Smooth muscle cell (in vitro differentiated cells): Measurements from ENCODE around the gene PABPN1. TPM values are rescaled to one million over a fixed set of nuclear protein-coding genes. Genes with fewer than 3 reads are reported as not detected.

ENCODE experiments used
- DNase-seq: peaks from one replicate; lab custom pipeline; 2025; ENCODE audit not compliant: unreplicated experiment; lab: John Stamatoyannopoulos, UW
- H2AFZ ChIP-seq: fragments of 200-600 bp; sonication (generic); 2 replicates; pipeline ENCODE4 v1.6.0; 2016; ENCODE audit warnings: antibody characterized with exemption, low read depth, mild to moderate bottlenecking
- H3F3A ChIP-seq: fragments of 200-600 bp; sonication (generic); 2 replicates; pipeline ENCODE4 v1.6.0; 2017; ENCODE audit warnings: antibody characterized with exemption, low read depth
- H3K27ac ChIP-seq: fragments of 200-600 bp; sonication (generic); 2 replicates; pipeline ENCODE4 v1.5.1; 2016; ENCODE audit warnings: low read depth, mild to moderate bottlenecking
- H3K27me3 ChIP-seq: fragments of 200-600 bp; sonication (generic); 2 replicates; pipeline ENCODE4 v1.6.1; 2016; ENCODE audit warnings: low read depth, mild to moderate bottlenecking
- H3K36me3 ChIP-seq: fragments of 200-600 bp; sonication (generic); 2 replicates; pipeline ENCODE4 v1.5.1; 2016; ENCODE audit warnings: low read depth
- H3K4me1 ChIP-seq: fragments of 200-600 bp; sonication (generic); 2 replicates; pipeline ENCODE4 v1.5.1; 2016; ENCODE audit warnings: low read depth
- H3K4me2 ChIP-seq: fragments of 200-600 bp; sonication (generic); 2 replicates; pipeline ENCODE4 v1.6.0; 2016; ENCODE audit warnings: mild to moderate bottlenecking
- H3K4me3 ChIP-seq: fragments of 200-600 bp; sonication (generic); 2 replicates; pipeline ENCODE4 v1.5.1; 2016; ENCODE audit warnings: mild to moderate bottlenecking
- H3K79me2 ChIP-seq: fragments of 200-600 bp; sonication (generic); 2 replicates; pipeline ENCODE4 v1.6.0; 2016; ENCODE audit warnings: low read depth, mild to moderate bottlenecking
- H3K9ac ChIP-seq: fragments of 200-600 bp; sonication (generic); 2 replicates; pipeline ENCODE4 v1.6.0; 2016; ENCODE audit warnings: low read depth
- H3K9me3 ChIP-seq: fragments of 200-600 bp; sonication (generic); replicated peaks from 2 replicates; pipeline ENCODE4 v1.5.1; 2016; ENCODE audit warnings: low read depth
- H4K20me1 ChIP-seq: fragments of 200-600 bp; sonication (generic); 2 replicates; pipeline ENCODE4 v1.6.0; 2016; ENCODE audit warnings: low read depth
- WGBS: methylation state at CpG from one replicate; pipeline ENCODE4 v1.1.7; 2016; ENCODE audit warnings: low lambda C conversion rate; 5-methylcytosine and 5-hydroxymethylcytosine counted together
- polyA plus RNA-seq: library from polyadenylated mRNA; unstranded; fragments of >200 nt; fragmentation: Nextera tagmentation; extraction: Ambion mirVana; gene quantifications from 2 replicates; pipeline ENCODE4 v1.2.1, GENCODE V29; 2016
- total RNA-seq: library from RNA; depleted of rRNA; stranded (reverse); fragments of >200 nt; gene quantifications from 2 replicates; pipeline ENCODE4 v1.2.3, GENCODE V29; 2014
- TF ChIP-seq, protein P1 (sequence below): fragments of 200-600 bp; sonication (generic); IDR thresholded peaks from 2 replicates; pipeline ENCODE4 v1.5.1; 2017; ENCODE audit warnings: borderline replicate concordance, mild to moderate bottlenecking, antibody characterized with exemption; ENCODE audit not compliant: insufficient read depth, poor library complexity, severe bottlenecking

Gene PABPN1
- total and polyA plus RNA-seq, 2 experiments from 2014 or later, result 48.3 to 139 TPM

- Histone ChIP-seq H3K27me3 (no peaks in the 10 kb centered on the region), H3K36me3 (no peaks in the 10 kb centered on the region), H3K9ac (no peak overlapping the region), H3K4me2 (no peak overlapping the region), H2AFZ (no peak overlapping the region), H4K20me1 (no peaks in the 10 kb centered on the region), H3K4me3 (no peak overlapping the region), H3F3A (peaks cover 9% of the 10 kb centered on the region), H3K4me1 (peaks cover 9% of the 10 kb centered on the region), H3K9me3 (no peaks in the 10 kb centered on the region), H3K79me2 (no peaks in the 10 kb centered on the region), H3K27ac (peak overlapping the region; percentile 45)
- TF ChIP-seq, protein P1, sequence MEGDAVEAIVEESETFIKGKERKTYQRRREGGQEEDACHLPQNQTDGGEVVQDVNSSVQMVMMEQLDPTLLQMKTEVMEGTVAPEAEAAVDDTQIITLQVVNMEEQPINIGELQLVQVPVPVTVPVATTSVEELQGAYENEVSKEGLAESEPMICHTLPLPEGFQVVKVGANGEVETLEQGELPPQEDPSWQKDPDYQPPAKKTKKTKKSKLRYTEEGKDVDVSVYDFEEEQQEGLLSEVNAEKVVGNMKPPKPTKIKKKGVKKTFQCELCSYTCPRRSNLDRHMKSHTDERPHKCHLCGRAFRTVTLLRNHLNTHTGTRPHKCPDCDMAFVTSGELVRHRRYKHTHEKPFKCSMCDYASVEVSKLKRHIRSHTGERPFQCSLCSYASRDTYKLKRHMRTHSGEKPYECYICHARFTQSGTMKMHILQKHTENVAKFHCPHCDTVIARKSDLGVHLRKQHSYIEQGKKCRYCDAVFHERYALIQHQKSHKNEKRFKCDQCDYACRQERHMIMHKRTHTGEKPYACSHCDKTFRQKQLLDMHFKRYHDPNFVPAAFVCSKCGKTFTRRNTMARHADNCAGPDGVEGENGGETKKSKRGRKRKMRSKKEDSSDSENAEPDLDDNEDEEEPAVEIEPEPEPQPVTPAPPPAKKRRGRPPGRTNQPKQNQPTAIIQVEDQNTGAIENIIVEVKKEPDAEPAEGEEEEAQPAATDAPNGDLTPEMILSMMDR, result peak; percentile 26
- DNase-seq, result no peak
- whole genome bisulfite sequencing, result 95% methylated on average over 2 of the region's 2 CpGs
Observed at GRCh38 chr14:23299211-23299957, 21.9 kb upstream of the PABPN1 start.

DNA sequence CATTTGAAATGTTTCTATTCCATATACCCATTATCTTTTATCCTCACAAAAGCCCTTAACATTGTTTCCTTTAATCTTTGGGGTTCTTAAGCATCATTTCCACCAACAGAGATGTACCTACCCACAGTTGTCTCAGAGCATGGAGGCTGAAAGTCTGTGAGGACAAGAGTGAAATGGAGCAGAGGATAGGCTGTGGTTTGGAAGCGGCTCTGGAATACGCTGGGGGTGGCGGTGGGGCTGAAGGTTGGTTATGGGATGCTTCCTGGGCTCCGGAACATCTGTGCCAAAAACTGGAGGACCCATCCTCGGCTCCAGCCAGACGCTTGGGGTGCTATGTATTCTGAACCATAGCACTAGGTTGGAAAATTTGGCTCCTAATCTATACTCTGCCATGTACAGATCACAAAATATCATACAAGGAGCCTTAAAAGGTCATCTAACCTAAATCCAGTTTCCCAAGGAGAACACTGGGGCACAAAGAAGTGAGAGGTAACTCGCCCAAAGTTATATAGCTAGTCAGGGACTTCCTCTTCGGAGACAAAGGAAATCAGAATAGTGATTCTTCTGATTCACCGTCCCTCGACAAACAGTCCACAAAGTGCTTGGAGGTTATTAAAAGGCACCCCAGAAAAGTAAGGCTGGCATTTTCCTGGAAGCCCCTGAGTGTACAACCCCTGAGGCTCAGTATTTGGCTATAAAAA lies 21.1 kb upstream of the PABPN1 start:
- TF ChIP-seq, protein P1, result no peak
- 78% methylated on average over 10 of the region's 10 CpGs for WGBS
- Histone ChIP-seq H3K4me3 (peak overlapping the region; percentile 72), H3K79me2 (no peaks in the 10 kb centered on the region), H3K27me3 (no peaks in the 10 kb centered on the region), H3K4me1 (peaks cover 9% of the 10 kb centered on the region), H3K36me3 (no peaks in the 10 kb centered on the region), H3K4me2 (peak overlapping the region; percentile 89), H4K20me1 (no peaks in the 10 kb centered on the region), H3K27ac (peak overlapping the region; percentile 95), H3K9me3 (no peaks in the 10 kb centered on the region), H3F3A (peaks cover 9% of the 10 kb centered on the region), H3K9ac (peak overlapping the region; percentile 92), H2AFZ (no peak overlapping the region)
- DNase-seq, result no peak

- Histone ChIP-seq H3K4me3 (peak overlapping the region; percentile 72), H3K79me2 (no peaks in the 10 kb centered on the region), H2AFZ (no peak overlapping the region), H3K4me2 (peak overlapping the region; percentile 89), H4K20me1 (no peaks in the 10 kb centered on the region), H3K27me3 (no peaks in the 10 kb centered on the region), H3K36me3 (no peaks in the 10 kb centered on the region), H3K27ac (peak overlapping the region; percentile 95), H3K9ac (peak overlapping the region; percentile 92), H3F3A (peaks cover 14% of the 10 kb centered on the region), H3K9me3 (no peaks in the 10 kb centered on the region), H3K4me1 (peaks cover 9% of the 10 kb centered on the region)
- 2% methylated on average over 13 of the region's 13 CpGs for WGBS
- TF ChIP-seq, protein P1, result no peak
- DNase-seq, result no peak
Observed at GRCh38 chr14:23300687-23301223, 20.5 kb upstream of the PABPN1 start.
